T-helper 2 cell treated with Interferon-gamma antibody and Interleukin-4, amounts not matched to agents 100 ng/mL and 5 ng/mL, for 36 hours (primary cell): Measurements from ENCODE around the gene POU5F1. TPM values are rescaled to one million over a fixed set of nuclear protein-coding genes. Genes with fewer than 3 reads are reported as not detected.
"Not testable (repeated sequence)": the region's sequence is repeated elsewhere in the genome, so short reads cannot be mapped to it uniquely, and the experiment has no call there.

ENCODE experiments used
- intact Hi-C: fragments of 100-400 bp; cut with micrococcal nuclease; formaldehyde crosslinking; loops from one replicate; pipeline ENCODE4 v1.15.1; 2023
- total RNA-seq: library from RNA; stranded (reverse); gene quantifications from 2 replicates; pipeline ENCODE4 v1.2.3, GENCODE V29; 2022

Gene POU5F1
- total RNA-seq = not detected in 2 replicates

GRCh38 chr6:31170600-31170881 is at the start of gene POU5F1:
TSS of gene POU5F1 (minus strand) at chr6:31170682. CDS start at chr6:31170620, 62 bp downstream.
- intact Hi-C loops = no loop called here

DNA sequence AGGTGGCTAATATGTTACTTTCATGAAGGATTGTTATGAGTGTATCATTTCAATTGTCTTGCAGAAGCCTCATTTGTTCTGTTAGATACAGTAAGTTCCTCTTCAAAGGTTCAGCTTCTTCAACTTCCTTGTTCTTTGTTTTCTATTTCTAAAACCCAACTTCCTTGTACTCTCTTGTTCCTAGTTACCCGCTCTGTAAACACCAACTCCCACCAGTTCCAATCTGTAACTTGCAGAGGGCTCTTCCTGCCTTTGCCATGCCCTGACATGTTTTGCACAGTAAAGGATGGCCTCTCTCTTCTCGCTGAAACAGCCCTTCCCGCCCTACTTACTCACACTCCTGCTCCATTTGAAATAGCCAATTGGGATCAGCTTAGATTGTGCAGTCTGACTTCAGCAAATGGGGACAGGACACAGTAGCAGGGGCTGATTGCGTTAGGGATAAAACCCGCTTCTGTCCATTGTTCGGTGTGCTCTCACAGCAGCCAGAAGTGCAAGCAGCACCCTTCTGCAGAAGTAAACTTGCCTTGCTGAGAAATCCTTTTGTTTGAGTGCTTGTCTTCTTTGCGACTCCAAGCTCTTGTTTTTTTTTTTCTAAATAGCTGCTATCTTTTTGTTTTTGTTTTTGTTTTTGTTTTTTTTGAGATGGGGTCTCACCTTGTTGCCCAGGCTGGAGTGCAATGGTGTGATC is 45.9 kb upstream of the POU5F1 start:
- intact Hi-C loops = no loop called here

- intact Hi-C loops = not testable (repeated sequence)
These were observed 44.7 kb upstream of the POU5F1 start for GRCh38 chr6:31215216-31215615.

- intact Hi-C loops = no loop called here
These were observed 44.0 kb upstream of the POU5F1 start for GRCh38 chr6:31214516-31214915.

DNA sequence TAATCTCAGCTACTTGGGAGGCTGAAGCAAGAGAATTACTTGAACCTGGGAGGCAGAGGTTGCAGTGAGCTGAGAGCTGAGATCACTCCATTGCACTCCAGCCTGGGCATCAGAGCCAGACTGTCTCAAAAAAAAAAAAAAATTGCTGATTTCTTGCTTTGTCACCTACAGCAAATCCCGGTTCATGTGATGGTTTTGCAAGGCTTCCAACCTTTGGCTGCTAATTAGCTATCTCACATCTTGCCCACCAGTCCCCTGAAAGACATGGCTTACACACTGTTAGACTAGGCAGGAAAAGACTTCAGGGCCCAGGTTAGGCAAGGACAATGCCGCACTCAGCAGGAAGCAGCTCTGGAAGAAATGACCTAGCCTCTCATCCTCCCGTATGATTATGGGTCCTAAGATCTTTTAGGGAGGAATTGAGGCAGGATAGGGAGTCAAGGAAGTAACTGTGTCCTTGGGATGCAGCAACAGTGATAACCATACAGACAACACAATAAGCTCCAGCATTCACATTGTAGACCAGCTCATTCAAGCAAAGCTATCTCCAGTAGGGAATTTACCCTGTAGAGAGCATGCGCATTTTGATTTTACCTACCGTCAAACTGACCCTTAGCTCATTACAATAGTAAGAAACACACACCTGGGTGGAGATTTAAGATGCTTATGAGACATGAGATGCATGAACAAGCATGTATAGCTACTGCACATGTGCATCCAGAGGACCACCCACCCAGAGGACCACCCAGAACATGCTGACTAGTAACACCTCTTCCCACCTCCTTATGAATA is 40.5 kb upstream of the POU5F1 start:
- intact Hi-C loops = no loop called here

GRCh38 chr6:31210123-31210522 is 39.6 kb upstream of the POU5F1 start:
- intact Hi-C loops = no loop called here

- intact Hi-C loops = no loop called here
These were observed 38.7 kb upstream of the POU5F1 start for GRCh38 chr6:31209137-31209536.

- intact Hi-C loops = no loop called here
These were observed 38.0 kb upstream of the POU5F1 start for GRCh38 chr6:31208506-31208905.

DNA sequence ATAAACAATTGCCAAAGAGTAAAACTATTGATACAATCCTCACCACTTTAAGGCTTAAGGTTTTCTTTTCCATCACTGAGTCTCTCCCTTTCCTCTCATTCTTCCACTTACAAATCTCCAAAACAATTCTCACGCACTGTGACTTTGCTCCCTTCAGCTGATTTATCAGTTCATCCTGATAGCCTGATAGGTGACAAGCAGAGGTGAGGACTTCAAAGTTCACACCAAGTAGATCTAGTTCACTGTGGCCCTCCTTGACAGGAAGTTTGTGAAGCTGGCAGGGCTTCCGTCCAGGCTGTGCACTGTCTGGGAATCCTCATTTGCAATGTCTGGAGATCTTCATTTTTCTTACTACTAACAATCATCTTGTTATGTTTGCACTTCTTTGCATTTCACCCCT is 35.2 kb upstream of the POU5F1 start:
- intact Hi-C loops = loop anchor here (2.0 kb wide), 1 partner anchor 67 kb away; the partner anchor contains the start of gene HLA-C

DNA sequence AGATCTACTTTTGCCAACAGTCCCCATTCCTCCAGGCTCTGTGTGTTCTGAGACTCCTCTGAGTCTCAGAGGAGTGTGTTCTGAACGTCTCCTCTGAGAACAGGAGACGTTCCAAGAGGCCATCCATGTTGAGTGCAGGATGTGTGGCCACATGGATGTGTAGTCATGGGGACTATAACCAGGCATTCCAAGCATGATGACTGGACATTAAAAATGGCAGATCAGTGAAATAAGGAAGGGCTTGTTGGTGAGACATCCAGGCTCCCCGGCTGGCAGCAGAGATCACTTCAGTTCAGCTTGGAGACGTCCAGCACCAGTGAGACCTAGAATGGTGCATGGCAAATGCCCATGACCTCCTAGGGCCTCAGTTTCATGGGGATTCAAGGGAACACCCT is 34.3 kb upstream of the POU5F1 start:
- intact Hi-C loops = loop anchor here (2.0 kb wide), 1 partner anchor 68 kb away; the partner anchor contains the start of gene HLA-C

GRCh38 chr6:31203345-31203979 is 33.0 kb upstream of the POU5F1 start:
- intact Hi-C loops = loop anchor here (1.0 kb wide), 1 partner anchor 45 kb away; the partner anchor contains the start of gene TCF19

- intact Hi-C loops = loop anchor here (1.0 kb wide), 1 partner anchor 44 kb away; the partner anchor contains the start of gene TCF19
These were observed 32.0 kb upstream of the POU5F1 start for GRCh38 chr6:31202259-31203166.

- intact Hi-C loops = loop anchor here (5.0 kb wide), 1 partner anchor 642 kb away; the partner anchor contains the start of genes GNL1 and PRR3
These were observed 28.6 kb upstream of the POU5F1 start for GRCh38 chr6:31199105-31199452.

- intact Hi-C loops = loop anchor here (1.0 to 5.0 kb wide), 7 partner anchors 39 to 640 kb away; partner anchors contain the start of genes GNL1, GTF2H4, HLA-B and HLA-C
These were observed 27.2 kb upstream of the POU5F1 start for GRCh38 chr6:31197559-31198305.

- intact Hi-C loops = loop anchor here (1.0 to 5.0 kb wide), 7 partner anchors 38 to 639 kb away; partner anchors contain the start of genes GNL1, GTF2H4, HLA-B and HLA-C
These were observed 26.0 kb upstream of the POU5F1 start for GRCh38 chr6:31196251-31197022.

- intact Hi-C loops = loop anchor here (5.0 kb wide), 1 partner anchor 638 kb away; the partner anchor contains the start of genes GNL1 and PRR3
These were observed 25.0 kb upstream of the POU5F1 start for GRCh38 chr6:31195308-31195979.

DNA sequence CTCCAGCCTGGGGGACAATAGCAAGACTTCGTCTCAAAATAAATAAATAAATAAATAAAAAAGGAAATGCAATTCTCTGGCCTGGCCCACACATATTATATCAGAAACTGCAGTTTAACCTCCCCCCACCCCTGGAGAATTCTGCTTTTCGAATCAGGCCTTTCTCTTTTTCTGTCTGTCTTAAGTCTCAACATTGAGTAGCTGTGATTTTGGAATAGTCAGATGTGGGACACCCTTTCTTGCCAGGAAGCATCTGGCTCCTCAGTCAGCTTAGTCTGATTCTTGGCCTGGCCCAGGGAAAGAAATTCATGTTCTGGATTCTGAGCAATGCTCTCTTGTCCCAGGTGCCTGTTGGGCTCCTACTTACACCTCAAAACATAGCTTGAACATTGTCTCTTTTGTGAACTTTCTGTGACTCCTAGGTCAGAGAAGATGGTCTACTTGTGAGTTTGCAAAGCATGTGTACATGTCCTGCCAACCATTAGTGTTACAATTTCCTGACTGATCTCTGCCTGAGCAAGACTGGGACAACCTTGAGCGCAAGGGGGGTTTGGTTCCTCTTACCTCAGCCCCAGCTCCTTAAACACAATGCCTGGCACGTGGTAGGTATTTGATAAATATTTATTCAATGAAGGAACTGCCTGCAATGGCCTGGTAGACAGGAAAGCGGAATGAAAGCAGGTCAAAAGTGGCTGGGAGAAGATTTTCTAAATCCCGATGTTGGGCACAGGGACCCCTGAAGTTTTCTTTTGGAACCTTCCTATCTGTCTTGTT is 23.8 kb upstream of the POU5F1 start:
- intact Hi-C loops = no loop called here

DNA sequence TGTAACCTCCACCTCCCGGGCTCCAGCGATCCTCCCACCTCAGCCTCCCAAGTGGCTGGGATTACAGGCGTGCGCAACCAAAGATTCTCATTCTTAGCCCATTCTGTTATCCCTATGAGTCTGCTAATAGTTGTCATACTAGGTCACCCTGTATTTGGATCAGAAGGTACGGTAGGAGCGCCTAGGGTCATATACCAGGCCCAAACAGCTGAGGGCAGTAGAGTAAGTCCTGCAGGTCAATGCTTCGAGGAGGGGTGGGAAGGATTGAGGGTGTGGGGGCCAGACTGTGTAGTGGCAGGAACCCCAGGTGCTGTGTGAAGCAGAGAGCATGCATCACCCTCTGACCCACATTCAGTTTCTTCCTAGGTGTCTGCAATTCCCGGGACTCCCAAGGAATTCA is 22.7 kb upstream of the POU5F1 start:
- intact Hi-C loops = no loop called here
